CD4-positive, alpha-beta T cell treated with Interleukin-12 subunit alpha and Interleukin-12 subunit beta, for 1 hour (primary cell): Measurements from ENCODE around the gene CDH3.

Source experiments
- DNase-seq: peaks from one replicate; pipeline ENCODE4 v3.0.0-alpha.2; 2020

The CDH3 gene

DNA sequence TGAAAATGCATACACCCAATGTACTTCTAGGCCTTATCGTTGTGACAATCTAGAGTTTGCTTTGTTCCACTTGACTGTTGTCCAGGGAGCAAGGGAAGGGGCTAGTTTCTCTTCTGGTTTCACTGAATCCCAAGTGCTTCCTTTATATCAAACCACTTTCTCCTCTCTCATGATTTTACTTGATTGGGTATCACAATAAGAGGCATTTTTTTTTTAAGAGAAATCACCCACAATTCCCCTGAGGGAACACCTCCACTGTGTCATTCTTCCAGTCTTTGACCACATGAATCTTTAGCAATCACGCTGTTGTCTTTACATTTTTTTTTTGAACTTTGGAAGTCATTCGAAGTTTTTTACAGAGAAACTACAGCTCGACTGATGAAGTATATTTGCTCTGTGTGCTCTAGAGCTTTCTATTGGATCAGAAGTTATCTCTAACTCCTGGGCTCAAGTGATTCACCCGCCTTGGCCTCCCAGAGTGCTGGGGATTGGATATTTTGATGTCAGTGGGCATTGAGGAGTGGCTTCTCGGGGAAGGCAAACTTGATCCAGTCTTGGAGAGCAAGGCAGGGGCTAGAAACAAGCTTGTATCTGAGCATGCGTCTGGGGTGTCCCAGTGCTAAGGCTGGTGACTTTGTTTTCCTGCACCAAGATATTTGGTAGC is 95.0 kb downstream of the CDH3 start:
- no peak for DNase-seq

DNA sequence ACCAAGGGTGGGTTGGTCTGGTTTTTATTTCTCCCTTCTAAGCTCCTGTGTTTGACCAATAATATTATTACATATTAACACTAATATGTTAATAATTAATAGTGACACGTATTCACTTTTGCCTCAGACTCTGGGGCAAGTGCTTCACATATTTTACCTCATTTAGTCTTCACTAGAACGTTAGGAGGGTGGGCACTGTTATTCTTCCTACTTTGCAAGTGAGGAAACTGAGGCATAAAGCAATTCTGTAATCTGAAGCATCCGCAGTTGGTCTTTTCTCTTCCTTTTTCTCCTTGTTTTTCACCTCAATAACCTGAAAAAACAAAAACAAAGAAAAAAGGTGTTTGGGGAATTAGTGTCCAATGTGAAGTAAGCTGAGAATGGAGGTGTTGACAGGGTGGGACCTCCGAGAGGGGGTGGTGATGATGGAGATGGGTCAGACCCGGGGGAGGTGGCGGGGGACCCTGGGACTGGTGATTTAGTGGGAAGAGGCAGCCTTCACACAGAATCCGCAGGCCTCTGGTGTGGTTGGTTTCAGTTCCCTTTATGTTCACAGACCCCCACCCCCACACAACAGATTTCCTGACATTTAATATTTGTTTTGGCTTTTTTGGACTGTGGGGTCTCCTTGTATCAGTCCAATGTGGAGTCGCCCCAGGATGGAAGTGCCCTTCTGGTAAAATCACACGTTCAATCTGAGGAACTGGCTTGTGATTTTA is 95.7 kb downstream of the CDH3 start:
- DNase-seq, result no peak

DNA sequence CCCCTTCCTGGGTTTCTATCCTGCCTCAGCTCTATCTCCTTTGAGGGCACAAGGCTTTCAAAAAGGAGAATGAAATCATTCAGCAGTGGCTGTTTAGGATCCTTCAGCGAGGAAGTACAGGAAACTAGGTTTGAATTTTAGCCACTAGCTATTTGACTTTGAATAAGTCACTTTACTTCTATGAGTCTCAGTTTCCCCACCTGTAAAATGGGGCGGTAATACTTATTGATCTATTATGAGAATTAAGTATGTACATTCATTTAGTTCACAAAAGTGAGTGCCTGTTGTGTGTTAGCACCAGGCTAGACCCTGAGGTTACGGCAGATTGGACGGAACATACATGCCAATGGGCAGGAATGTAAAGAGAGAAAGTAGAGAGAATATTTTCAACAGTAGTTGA is 98.6 kb downstream of the CDH3 start:
- no peak for DNase-seq

DNA sequence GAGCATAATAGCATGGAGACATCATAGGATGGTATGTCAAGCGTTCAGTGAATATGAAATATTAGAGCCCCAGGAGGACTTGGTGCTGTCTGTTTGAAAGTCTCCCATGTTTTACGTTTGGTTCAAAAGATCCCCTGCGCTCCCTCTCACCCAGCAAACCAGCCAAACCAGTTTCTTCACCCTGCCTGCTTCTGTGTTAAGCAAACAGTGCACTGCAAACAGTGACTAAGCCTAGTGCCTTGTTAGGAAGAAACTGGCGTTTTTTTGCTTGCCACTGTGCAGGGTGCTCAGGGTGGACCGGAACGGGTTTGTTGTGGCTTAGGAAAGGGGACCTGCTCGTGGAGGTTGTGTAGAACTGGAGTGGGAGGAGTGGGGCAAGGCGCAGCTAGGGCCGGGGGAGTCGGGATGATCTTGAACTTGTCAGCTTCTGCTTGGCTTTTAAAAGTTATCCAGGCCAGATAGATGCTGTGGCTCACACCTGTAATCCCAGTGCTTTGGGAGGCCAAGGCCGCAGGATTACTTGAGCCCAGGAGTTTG is 99.7 kb downstream of the CDH3 start:
- no peak for DNase-seq

DNA sequence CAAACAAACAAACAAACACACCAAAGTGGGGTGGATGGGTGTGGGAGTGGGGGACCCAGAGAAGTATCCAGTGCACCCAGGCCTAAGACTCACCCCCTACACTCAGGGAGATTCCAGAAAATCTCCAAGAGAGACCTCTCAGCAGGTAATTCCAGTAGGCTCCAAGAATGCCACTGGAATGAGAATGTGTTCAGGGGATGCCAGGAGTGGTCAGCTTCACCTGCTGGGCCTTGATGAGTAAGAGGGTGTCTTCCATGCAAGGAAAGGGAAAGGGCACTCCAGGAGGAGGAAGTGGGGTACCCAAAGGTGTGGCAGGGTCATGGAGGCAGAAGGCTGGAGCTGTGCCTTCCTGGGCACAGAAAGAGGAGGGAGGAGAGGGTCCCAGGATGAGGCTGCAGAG is 101.8 kb downstream of the CDH3 start:
- DNase-seq, result no peak

DNA sequence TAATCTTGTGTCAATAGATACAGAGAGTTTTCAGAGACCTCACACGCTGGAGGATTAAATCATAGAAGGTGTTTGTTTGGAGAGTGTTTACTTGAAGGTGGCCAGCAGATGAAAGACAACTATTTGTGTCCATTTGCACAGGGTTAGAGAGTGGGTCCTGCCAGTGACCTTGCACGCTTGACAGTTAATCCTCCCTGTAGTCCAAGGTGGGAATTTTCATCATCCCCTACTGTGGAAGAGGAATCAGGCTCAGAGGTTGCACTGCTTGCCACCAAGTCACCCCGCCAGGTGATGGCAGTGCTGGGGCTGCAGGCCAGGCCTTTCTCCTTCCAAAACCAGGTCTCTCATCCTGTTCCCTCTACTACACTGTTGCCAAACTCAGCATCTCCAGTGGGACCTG is 104.3 kb downstream of the CDH3 start:
- DNase-seq, result no peak
